Activated CD4-positive, alpha-beta T cell treated with anti-CD3 and anti-CD28 coated beads, Interleukin-2, Interleukin-4, amounts not matched to agents 100 ng/mL and 50 ng/mL, durations not matched to agents 16 hours and 8 hours (primary cell): ENCODE results near the gene GCDH.
A peak's percentile ranks its signal among the peaks of the same experiment; 100 is the strongest.
"Not testable (repeated sequence)": the region's sequence is repeated elsewhere in the genome, so short reads cannot be mapped to it uniquely, and the experiment has no call there.

ENCODE experiments used
- DNase-seq: peaks from one replicate; pipeline ENCODE4 v3.0.0-alpha.2; 2020; ENCODE audit warnings: low spot score

GCDH gene

GRCh38 chr19:12872941-12873890, 17.7 kb upstream of the GCDH start:
- peak; percentile 51 for DNase-seq

DNA sequence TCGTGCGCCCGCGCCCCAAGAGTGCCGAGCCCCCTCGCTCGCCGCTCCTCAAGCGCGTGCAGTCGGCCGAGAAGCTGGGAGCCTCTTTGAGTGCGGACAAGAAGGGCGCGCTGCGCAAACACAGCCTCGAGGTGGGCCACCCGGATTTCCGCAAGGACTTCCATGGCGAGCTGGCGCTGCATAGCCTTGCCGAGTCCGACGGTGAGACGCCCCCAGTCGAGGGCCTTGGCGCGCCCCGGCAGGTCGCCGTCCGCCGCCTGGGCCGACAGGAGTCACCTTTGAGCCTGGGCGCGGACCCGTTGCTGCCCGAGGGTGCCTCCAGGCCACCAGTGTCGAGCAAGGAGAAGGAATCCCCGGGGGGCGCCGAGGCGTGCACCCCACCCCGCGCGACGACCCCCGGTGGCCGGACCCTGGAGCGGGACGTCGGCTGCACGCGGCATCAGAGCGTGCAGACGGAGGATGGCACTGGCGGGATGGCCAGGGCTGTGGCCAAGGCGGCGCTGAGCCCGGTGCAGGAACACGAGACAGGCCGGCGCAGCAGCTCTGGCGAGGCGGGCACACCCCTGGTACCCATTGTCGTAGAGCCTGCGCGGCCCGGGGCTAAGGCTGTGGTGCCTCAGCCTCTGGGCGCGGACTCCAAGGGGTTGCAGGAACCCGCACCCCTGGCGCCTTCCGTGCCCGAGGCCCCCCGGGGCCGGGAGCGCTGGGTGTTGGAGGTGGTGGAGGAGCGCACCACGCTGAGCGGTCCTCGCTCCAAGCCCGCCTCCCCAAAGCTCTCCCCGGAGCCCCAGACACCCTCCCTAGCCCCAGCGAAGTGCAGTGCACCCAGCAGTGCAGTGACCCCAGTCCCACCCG, 16.8 kb upstream of the GCDH start:
- no peak for DNase-seq

DNA sequence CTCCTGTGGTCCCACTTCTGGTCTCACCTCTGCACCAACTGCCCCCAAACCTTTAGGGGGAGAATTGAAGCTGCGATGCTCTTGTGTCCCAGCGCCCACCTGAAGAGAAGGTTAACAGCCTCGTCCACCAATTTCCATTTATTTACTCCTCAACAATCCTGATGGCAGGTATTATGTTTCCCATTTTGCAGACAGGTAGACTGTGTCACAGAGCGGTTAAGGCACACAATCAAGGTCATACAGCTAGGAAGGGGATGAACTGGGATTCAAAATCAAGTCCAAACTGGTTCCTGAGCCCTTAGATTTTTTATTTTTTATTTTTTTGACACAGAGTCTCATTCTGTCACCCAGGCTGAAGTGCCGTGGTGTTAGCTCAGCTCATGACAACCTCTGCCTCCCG, 15.9 kb upstream of the GCDH start:
- no peak for DNase-seq

DNA sequence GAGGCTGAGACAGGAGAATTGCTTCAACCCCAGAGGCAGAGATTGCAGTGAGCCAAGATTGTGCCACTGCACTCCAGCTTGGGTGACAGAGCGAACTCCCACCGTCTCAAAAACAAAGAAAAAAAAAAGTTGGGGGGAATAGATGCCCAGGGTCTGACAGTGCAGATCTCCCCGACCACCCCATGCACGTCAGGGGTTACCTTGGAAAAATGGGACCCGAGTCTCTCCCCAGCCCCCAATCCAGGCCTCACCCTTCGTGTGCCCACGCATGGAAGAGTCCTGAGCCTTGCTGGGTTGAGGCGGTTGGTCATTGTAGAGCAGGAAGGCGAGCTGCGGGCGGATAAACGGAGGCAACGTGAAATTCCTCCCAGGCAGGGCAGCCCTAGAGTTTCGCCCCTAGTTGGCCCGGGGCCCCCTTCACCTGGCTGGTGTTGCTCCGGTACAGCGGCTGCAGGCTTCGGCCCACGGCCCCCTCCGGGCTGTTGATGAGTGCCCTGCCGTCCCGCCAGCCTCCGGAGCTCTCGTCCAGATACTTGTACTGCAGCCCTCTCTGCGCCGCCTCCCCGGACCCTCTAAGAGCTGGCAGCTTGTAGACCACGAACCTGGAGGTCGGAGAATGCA, 10.3 kb upstream of the GCDH start:
- DNase-seq: no peak

DNA sequence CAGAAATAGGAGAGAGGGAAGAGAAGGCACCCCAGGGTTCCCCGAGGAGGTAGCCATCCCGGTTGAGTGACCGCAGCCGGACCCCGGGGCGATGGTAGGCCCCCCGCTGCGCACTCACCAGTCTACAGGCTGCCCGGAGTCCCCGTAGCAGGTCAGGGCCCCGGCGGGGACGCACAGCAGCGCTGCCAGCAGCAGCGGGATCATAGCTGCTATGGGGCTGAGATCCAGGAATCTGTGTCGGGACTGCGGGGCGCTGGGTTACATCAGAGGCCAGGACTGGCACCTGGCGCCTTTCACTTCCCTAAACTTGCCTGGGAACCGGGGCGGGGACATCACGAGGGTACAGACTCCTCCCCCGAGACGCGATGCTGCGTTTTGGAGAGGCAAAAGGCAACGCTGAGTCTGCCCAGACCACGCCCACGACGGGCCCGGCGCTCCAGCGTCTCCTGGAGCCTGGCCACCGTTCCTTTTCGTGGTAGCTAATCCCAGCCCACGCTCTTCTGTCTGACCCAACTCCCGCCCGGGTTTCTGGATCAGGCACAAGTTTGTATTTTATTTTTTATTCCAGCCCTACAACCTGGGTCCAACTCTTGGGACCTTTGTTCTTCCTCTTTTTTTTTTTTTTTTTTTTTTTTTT, 9.7 kb upstream of the GCDH start, which contains the start of gene DNASE2:
DNASE2 (minus strand) TSS at position 278 of the 637 bp plus-strand sequence; CDS start at position 204, 74 bp downstream.
- DNase-seq: peak; percentile 94

DNA sequence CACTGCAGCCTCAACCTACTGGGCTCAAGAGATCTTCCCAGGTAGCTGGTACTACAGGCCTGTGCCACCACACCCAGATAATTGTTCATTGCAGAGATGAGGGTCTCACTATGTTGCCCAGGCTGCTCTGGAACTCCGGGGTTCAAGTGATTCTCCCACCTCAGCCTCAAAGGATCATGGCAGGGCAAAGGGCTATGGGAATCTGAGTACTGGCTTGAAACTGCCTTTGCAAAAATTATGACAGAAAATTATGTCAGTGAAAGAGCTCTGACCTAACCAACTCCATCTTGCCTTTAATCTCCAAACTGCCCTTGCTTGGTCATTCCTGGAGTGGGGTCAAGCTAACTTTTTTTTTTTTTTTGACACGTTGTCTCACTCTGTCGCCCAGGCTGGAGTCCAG, 8.4 kb upstream of the GCDH start:
- DNase-seq: no peak

DNA sequence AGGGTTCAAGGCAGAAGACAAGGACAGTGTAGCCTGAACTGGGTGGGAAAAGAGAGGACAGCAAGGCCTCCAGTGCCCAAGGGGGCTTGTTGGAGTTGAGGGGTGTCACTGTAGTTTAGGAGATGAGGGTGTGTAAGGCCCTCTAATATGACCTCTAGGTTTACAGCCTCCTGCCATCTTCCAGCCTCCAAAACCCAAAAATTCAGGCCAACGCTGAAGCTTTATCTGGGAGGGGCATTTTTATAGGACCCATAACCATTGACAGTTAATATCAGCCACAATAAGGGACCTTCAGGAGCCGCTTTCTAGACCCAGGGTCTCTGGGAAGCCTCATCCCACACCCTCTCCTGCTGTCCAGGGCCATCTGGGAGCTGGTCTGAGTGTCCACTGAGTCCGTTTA, 6.8 kb upstream of the GCDH start:
- DNase-seq: no peak

GRCh38 chr19:12884627-12884925, 6.4 kb upstream of the GCDH start:
- DNase-seq: no peak

DNA sequence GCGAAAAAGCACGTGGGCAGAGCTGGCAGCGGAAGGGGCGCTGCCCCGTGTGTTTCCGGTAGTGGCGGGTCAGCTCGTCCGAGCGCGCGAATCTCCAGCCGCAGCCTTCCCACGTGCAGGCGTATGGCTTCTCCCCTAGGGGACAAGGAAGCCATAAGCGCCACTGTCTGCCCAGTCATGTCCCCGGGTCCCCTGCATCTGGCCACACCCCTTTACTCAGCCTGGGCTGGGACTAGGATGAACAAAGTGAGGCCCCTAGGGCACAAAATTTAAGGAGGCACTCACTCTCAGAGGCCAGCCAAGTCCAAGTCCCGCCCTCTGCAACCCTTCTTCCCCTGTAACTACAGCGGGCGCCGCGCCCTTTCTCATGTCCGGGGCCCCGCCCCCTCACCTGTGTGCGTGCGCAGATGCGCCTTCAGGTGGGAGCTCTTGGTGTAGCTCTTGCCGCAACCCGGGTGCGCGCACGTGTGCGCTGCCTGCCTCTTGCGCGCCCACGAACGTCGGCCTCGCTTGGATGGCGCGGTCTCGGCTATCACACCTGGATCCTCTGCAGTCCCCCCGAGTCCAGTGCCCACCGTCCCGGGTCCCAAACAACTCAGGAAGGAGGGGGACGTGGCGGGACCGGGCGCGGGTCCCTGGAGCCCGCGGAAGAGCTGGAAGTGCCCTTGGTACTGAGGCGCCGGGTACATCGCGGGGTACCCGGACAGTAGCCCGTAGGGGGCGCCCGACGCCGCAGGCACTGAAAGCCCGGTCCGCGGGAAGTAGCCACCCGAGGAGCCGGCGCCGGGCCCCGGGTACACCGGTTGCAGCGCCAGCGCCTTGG, 5.8 kb upstream of the GCDH start:
- DNase-seq: peak; percentile 90

GRCh38 chr19:12885749-12886650, 5.0 kb upstream of the GCDH start:
- DNase-seq: no peak

DNA sequence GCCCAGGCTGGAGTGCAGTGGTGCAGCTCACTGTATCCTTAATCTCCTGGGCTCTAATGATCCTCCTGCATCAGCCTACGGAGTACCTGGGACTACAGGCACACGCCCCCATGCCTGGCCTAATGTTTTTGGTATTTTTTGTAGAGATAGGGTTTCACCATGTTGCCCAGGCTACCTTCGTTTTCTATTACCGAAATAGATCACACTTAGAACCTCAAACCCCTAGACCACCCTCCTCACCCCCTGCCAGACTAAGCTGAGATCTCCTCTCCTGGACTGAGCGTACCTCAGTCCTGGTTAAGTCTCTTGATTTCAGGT, 4.3 kb upstream of the GCDH start:
- no peak for DNase-seq

GRCh38 chr19:12886969-12887747, 3.8 kb upstream of the GCDH start, which contains the start of gene KLF1:
TSS of gene KLF1 (minus strand) at chr19:12887201. CDS start at chr19:12887140, 61 bp downstream.
- DNase-seq: no peak

GRCh38 chr19:12888006-12888603, 2.9 kb upstream of the GCDH start:
- DNase-seq: no peak

DNA sequence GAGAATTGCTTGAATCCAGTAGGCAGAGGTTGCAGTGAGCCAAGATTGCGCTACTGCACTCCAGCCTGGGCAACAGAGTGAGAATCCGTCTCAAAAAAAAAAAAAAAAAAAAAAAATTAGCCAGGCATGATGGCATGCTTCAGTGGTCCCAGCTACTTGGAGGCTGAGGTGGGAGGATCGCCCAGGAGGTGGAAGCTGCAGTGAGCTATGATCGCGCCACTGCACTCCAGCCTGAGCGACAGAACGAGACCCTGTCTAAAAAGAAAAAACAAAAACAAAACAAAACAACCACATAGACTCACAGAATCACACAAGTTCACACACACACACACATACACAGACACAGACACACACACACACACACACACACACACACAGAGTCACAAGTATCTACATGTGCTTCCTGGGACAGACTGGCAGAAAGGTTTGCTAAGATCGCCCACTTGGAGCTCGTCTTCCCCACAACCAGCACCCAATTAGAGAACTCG, 617 bp upstream of the GCDH start:
- DNase-seq: not testable (repeated sequence)

DNA sequence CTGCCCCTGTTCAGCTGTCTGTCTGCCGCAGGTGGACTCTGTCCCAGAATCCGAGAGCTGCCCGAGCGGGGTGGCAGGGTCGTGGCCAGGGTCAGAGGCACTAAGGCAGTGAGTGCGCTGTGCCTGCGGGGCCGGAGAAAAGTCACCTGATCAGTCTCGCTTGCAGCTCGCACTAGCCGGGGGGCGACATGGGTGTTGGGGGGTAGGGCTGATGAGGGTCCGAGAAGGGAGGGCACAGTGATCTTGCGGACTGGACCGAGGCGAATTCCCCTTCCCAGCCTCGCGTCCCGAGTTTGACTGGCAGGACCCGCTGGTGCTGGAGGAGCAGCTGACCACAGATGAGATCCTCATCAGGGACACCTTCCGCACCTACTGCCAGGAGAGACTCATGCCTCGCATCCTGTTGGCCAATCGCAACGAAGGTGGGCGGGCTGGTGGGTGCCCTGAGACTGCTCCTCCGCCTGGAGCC, 627 bp downstream of the GCDH start:
- DNase-seq: no peak

DNA sequence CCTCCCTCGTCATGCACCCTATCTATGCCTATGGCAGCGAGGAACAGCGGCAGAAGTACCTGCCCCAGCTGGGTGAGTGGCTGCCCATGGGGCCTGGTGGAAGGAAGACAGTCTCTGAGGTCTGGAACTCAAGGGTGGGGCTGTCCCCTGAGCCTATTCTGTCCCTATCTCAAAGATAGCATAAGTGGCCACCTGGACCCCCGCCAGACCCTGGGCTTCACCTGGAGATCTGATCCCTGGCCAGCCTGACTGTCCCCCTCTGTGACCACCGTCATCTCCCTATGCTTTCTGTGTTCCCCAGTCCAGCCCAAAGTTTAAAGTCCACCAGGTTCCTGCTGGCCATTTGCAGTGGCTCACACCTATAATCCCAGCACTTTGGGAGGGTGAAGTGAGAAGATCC, 2.6 kb downstream of the GCDH start:
- no peak for DNase-seq

GRCh38 chr19:12896460-12896859, 5.5 kb downstream of the GCDH start:
- DNase-seq: no peak

DNA sequence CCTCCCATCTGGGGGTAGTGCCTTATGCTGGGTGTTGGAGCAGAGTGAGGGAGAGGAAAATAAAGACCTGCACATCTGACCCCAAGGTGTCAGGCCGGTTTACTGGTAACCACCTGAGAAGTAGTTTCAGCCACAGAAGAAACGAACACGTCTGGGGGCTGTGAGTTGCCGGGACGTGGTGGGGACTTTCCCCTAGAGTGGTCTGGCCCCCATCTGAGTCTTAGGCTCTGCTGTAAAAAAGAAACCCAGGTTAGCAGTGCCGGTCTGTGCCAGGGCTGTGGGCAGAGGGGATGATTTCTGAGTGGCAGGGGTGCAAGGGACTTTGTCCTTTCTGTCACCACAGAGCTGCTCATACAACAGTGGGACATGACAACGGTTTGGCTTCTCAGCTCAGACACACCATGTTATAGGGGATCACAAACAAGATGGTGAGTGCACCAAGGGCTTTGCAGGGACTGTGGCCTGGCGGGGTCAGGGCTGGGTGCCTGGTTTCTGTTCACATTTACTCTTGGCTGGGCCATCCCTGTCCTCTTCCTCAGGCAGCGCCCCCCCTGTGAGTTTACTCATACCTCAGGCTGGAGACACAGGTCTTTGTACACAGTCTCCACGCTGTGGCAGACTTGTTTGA, 9.0 kb downstream of the GCDH start:
- DNase-seq: peak; percentile 55
